ENCODE data around the gene SERHL2.
"Not testable (repeated sequence)": the region's sequence is repeated elsewhere in the genome, so short reads cannot be mapped to it uniquely, and the experiment has no call there.

SERHL2 gene, protein sequence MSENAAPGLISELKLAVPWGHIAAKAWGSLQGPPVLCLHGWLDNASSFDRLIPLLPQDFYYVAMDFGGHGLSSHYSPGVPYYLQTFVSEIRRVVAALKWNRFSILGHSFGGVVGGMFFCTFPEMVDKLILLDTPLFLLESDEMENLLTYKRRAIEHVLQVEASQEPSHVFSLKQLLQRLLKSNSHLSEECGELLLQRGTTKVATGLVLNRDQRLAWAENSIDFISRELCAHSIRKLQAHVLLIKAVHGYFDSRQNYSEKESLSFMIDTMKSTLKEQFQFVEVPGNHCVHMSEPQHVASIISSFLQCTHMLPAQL

DNA sequence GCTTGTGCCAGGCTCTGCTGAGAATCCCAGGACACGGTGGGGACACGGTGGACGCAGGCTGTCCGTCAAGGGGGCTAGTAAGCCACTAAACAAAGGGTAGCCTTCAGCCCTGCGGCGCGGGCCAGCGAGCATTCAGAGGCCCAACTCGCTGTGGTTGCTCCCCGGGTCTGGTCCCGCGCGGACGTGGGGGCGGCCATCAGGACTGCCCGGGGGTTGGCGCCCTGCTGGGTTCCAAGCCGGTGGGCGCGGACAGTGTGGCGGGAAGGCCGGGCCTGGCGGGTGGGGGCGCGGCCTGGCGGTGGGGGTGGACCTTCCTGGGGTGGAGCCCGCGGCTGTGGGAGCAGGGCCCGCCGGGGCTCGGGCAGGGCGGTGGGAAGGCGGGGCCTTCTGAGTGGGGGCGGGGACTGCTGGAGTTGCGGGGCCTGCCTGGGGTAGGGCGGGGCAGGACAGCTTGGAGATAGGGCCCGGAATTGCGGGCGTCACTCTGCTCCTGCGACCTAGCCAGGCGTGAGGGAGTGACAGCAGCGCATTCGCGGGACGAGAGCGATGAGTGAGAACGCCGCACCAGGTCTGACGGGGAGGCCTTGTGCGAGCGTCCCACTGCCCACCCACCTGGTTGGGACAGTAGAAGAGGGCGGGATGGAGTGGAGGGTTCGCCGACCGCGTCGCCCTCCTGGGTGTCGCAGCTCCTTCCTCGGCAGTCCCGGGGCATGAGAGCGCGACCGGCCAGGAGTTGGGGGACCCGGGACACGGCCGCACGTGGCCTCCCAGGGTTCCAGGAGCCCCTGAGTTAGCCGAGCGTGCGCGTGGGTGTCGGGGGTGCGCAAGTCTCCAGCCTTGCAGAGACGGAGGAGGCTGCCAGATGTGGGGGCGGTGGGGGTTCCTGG lies at the start of gene SERHL2:
TSS of gene SERHL2 (plus strand) at position 482 of the 887 bp plus-strand sequence. CDS start at position 547, 65 bp downstream.
- Histone ChIP-seq H3K36me3 (ENCODE audit: control insufficient read depth in 5 of 5, insufficient read depth in 5 of 5, low read length in 5 of 5) (no peaks in the 10 kb centered on the region), H3K27me3 (ENCODE audit: control insufficient read depth in 5 of 5, insufficient read depth in 4 of 5, low read length in 5 of 5) (peaks cover 0 to 7% (median 0%) of the 10 kb centered on the region in 5 donors), H3K27ac (ENCODE audit: low read depth, low read length) (no peak within 1 kb of the TSS), H3K4me1 (ENCODE audit: control insufficient read depth in 5 of 5, insufficient read depth in 5 of 5, low read length in 5 of 5) (peaks cover 0 to 14% (median 10%) of the 10 kb centered on the region in 5 donors), H3K4me3 (ENCODE audit: low read depth in 1 of 5, low read length in 5 of 5) (peak within 1 kb of the TSS; percentile 50 to 82 (median 71)), H3K9ac (ENCODE audit: low read length in 5 of 5) (peak within 1 kb of the TSS in 4 of 5 donors; percentile 52 to 84 (median 62)), H3K9me3 (ENCODE audit: control insufficient read depth in 5 of 5, low read length in 5 of 5) (peaks cover 0 to 3% (median 0%) of the 10 kb centered on the region in 5 donors)

DNA sequence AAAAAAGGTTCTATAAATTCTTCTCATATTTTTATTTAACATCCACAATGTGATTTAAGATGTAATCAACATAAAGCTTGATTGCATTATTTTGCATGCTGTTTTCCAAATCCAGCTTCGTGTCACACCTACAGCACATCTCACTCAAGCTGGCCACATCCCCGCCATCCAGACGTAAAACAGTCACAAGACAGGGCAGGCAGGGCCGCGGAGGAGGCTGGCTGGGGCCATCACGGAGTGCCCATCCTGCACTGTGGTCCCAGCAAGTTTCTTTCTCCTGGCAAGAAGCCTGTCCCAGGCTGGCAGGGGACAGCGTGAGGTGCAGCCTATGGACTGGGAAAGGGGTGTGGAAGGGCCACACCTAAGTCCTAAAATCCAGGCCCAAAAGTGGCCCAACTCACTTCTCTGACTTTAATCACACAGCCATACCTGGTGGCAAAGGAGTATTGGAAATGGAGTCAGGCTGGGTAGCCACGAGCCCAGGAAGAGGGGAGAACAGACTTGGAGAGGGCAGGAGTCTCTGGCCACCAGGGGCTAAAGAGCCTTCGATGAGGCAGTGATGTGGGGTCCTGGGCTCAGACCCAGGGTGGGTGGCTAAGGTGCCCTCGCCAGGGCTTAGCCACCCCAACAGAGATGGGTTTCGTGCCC lies 45.3 kb upstream of the SERHL2 start:
- not testable (repeated sequence) for H3K4me3 ChIP-seq (ENCODE audit: low read depth in 1 of 5, low read length in 5 of 5); H3K27me3 ChIP-seq (ENCODE audit: control insufficient read depth in 5 of 5, insufficient read depth in 4 of 5, low read length in 5 of 5); H3K9me3 ChIP-seq (ENCODE audit: control insufficient read depth in 5 of 5, low read length in 5 of 5); H3K9ac ChIP-seq (ENCODE audit: low read length in 5 of 5); H3K27ac ChIP-seq (ENCODE audit: low read depth, low read length); H3K4me1 ChIP-seq (ENCODE audit: control insufficient read depth in 5 of 5, insufficient read depth in 5 of 5, low read length in 5 of 5)
- H3K36me3 ChIP-seq (ENCODE audit: control insufficient read depth in 5 of 5, insufficient read depth in 5 of 5, low read length in 5 of 5): peaks cover 0 to 16% (median 11%) of the 10 kb centered on the region in 5 donors

DNA sequence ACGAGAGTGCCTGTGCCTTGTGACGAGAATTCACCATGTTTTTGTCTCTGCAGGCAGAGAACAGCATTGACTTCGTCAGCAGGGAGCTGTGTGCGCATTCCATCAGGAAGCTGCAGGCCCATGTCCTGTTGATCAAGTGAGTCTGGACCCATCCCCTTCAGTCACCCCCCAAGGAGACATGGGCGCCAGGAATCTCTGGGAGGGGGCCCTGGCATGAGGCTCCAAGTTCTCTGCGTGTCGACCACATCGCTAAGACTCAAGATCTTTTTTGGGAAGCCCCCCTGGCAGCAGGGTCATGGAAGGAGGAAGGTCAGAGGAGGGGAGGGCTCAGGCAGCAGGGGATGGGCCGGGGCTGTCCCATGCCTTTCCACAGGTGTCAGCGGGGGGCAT lies 44.8 kb upstream of the SERHL2 start:
- H3K27ac ChIP-seq (ENCODE audit: low read depth, low read length); H3K9me3 ChIP-seq (ENCODE audit: control insufficient read depth in 5 of 5, low read length in 5 of 5); H3K9ac ChIP-seq (ENCODE audit: low read length in 5 of 5); H3K4me3 ChIP-seq (ENCODE audit: low read depth in 1 of 5, low read length in 5 of 5); H3K4me1 ChIP-seq (ENCODE audit: control insufficient read depth in 5 of 5, insufficient read depth in 5 of 5, low read length in 5 of 5); H3K27me3 ChIP-seq (ENCODE audit: control insufficient read depth in 5 of 5, insufficient read depth in 4 of 5, low read length in 5 of 5): not testable (repeated sequence)
- H3K36me3 ChIP-seq (ENCODE audit: control insufficient read depth in 5 of 5, insufficient read depth in 5 of 5, low read length in 5 of 5): peaks cover 0 to 21% (median 13%) of the 10 kb centered on the region in 5 donors

DNA sequence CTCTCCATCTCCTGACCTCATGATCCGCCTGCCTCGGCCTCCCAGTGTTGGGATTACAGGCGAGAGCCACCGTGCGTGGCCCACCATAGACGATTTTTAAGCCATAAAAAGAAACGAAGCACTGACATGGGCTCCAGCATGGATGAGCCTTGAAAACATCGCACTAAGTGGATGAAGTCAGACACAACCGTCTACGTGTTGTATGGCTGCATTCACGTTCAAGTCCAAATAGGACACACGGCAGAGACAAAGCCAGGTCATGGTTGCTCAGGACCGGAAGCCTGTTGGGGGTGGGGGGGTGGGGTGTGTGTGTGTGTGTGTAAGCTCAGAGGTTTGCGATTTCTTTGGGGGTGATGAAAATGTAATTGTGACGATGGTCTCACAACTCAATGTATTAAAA lies 44.2 kb upstream of the SERHL2 start:
- Histone ChIP-seq H3K9me3 (ENCODE audit: control insufficient read depth in 5 of 5, low read length in 5 of 5) (no peaks in the 10 kb centered on the region), H3K27me3 (ENCODE audit: control insufficient read depth in 5 of 5, insufficient read depth in 4 of 5, low read length in 5 of 5) (no peaks in the 10 kb centered on the region), H3K4me3 (ENCODE audit: low read depth in 1 of 5, low read length in 5 of 5) (no peak overlapping the region), H3K27ac (ENCODE audit: low read depth, low read length) (no peak overlapping the region), H3K4me1 (ENCODE audit: control insufficient read depth in 5 of 5, insufficient read depth in 5 of 5, low read length in 5 of 5) (peaks cover 0 to 6% (median 0%) of the 10 kb centered on the region in 5 donors), H3K9ac (ENCODE audit: low read length in 5 of 5) (no peak overlapping the region), H3K36me3 (ENCODE audit: control insufficient read depth in 5 of 5, insufficient read depth in 5 of 5, low read length in 5 of 5) (peaks cover 0 to 27% (median 15%) of the 10 kb centered on the region in 5 donors)

DNA sequence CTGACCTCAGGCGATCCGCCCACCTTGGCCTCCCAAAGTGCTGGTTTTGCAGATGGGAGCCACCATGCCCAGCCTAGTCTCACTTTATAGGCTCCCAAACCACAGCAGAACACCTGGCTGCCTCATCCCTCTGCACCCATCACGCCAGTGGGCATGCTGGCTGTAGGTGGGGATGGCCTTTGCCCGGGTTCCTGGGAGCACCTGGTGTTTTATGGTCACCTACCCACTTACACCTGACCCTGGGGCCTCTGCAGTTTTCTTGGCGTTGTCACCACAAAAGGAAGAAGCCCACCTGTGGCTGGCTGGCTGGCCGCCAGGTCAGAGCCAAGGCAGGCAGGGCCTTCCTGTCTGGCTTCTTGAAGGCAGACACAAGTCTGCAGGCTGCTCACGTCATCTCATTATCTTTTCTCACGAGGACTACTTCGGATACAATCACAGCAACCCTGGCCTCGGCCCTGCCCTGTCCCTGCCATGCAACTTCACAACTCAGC lies 42.3 kb upstream of the SERHL2 start:
- Histone ChIP-seq H3K9ac (ENCODE audit: low read length in 5 of 5) (no peak overlapping the region), H3K27ac (ENCODE audit: low read depth, low read length) (no peak overlapping the region), H3K4me3 (ENCODE audit: low read depth in 1 of 5, low read length in 5 of 5) (no peak overlapping the region), H3K36me3 (ENCODE audit: control insufficient read depth in 5 of 5, insufficient read depth in 5 of 5, low read length in 5 of 5) (peaks cover 0 to 41% (median 25%) of the 10 kb centered on the region in 5 donors), H3K9me3 (ENCODE audit: control insufficient read depth in 5 of 5, low read length in 5 of 5) (no peaks in the 10 kb centered on the region), H3K4me1 (ENCODE audit: control insufficient read depth in 5 of 5, insufficient read depth in 5 of 5, low read length in 5 of 5) (peaks cover 0 to 6% (median 0%) of the 10 kb centered on the region in 5 donors), H3K27me3 (ENCODE audit: control insufficient read depth in 5 of 5, insufficient read depth in 4 of 5, low read length in 5 of 5) (no peaks in the 10 kb centered on the region)

DNA sequence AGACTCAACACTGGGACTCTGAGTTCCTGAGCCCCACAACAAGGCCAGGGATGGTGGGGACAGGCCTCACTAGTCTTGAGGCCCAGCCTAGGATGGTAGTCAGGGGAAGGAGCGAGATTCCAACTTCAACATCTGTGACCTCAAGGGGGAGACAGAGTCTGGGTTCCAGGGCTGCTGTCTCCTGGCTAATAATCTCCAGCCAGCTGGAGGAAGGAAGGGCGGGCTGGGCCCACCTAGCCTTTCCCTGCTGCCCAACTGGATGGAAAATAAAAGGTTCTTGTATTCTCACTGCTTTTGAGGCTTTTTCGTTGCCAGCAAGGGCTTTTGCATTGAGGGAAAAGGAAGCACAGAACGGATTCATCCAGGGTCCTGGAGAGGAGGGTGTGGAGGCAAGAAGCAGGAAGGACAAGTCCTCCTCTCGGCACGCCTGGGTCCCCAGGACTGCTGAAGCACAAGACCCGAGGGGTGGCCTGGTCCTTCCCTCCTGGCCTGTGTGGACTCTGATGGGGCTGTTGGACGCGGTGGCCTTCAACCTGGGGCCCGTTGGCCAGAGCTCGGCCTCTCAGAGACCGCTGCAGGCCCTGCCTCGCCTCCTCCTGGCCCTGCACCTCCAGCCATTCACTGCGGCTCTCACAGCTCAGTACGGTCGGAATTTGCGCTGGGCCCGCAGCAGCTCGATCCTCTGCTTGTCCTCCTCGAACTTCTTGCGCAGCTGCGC lies 41.3 kb upstream of the SERHL2 start:
- peaks cover 0 to 47% (median 28%) of the 10 kb centered on the region in 5 donors for H3K36me3 ChIP-seq (ENCODE audit: control insufficient read depth in 5 of 5, insufficient read depth in 5 of 5, low read length in 5 of 5)
- H3K4me1 ChIP-seq (ENCODE audit: control insufficient read depth in 5 of 5, insufficient read depth in 5 of 5, low read length in 5 of 5); H3K4me3 ChIP-seq (ENCODE audit: low read depth in 1 of 5, low read length in 5 of 5); H3K27ac ChIP-seq (ENCODE audit: low read depth, low read length); H3K9ac ChIP-seq (ENCODE audit: low read length in 5 of 5); H3K9me3 ChIP-seq (ENCODE audit: control insufficient read depth in 5 of 5, low read length in 5 of 5); H3K27me3 ChIP-seq (ENCODE audit: control insufficient read depth in 5 of 5, insufficient read depth in 4 of 5, low read length in 5 of 5): not testable (repeated sequence)

DNA sequence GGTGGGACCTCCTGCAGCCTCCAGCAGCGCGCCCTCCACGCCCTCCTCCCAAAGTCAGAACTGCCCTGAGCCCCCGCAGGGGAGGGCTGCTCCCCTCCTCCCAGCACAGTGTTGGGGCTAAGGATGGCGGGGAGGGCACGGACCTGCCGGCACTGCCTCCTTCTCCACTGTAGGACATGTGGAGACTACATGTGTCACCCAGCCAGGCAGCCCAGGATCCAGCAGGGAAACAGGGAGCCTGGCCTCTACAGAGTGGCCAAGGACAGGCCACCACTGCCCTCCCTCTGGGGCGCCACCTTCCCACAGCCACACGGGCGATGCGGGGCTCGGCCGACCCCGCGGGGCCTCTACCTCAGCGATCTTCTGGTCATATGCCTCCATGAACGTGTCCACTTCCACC lies 39.4 kb upstream of the SERHL2 start:
- H3K4me3 ChIP-seq (ENCODE audit: low read depth in 1 of 5, low read length in 5 of 5); H3K27me3 ChIP-seq (ENCODE audit: control insufficient read depth in 5 of 5, insufficient read depth in 4 of 5, low read length in 5 of 5); H3K27ac ChIP-seq (ENCODE audit: low read depth, low read length); H3K9me3 ChIP-seq (ENCODE audit: control insufficient read depth in 5 of 5, low read length in 5 of 5); H3K9ac ChIP-seq (ENCODE audit: low read length in 5 of 5): not testable (repeated sequence)
- Histone ChIP-seq H3K36me3 (ENCODE audit: control insufficient read depth in 5 of 5, insufficient read depth in 5 of 5, low read length in 5 of 5) (peaks cover 0 to 49% (median 28%) of the 10 kb centered on the region in 5 donors), H3K4me1 (ENCODE audit: control insufficient read depth in 5 of 5, insufficient read depth in 5 of 5, low read length in 5 of 5) (peaks cover 0 to 11% (median 6%) of the 10 kb centered on the region in 5 donors)

DNA sequence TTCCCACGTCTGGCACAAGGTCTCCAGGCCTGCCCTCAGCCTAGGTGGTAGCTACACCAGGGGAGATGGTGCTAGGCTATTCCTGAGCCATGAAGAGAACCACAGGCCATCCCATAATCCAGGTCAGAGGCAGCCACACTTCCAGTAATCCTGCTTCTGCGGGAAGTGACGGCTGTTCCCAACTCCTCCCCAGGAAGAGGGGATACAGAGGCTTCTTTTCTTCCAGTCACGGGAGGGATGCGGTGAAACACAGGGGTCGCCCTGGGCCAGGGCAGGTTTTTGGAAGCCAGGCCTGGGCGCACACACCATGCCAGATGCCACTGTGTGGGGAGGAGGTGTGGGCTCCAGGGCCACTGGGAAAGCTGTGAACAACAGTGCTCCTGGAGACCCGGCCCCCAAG lies 38.5 kb upstream of the SERHL2 start:
- H3K36me3 ChIP-seq (ENCODE audit: control insufficient read depth in 5 of 5, insufficient read depth in 5 of 5, low read length in 5 of 5): peaks cover 0 to 49% (median 28%) of the 10 kb centered on the region in 5 donors
- not testable (repeated sequence) for H3K4me3 ChIP-seq (ENCODE audit: low read depth in 1 of 5, low read length in 5 of 5)

DNA sequence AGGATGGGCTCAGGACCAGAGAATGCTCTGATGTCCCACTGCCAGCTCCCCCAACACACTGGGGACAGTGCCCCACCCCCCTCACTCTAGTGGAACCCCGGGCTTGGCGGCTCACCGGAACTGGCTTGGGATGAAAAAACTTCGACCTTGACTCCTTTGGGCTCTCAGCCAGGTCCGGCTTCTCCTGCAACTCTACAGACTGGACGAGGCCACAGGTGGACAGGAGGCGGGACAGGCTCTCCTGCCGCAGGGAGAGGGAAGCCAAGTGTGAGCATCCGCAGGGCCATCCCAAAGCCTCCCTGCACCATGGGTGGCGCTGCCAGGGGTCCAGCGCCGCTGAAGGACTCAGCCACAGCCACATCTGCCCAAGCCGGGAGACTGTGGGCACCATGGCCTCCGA lies 37.9 kb upstream of the SERHL2 start:
- Histone ChIP-seq H3K4me1 (ENCODE audit: control insufficient read depth in 5 of 5, insufficient read depth in 5 of 5, low read length in 5 of 5) (peaks cover 2 to 17% (median 10%) of the 10 kb centered on the region in 5 donors), H3K27ac (ENCODE audit: low read depth, low read length) (no peak overlapping the region), H3K4me3 (ENCODE audit: low read depth in 1 of 5, low read length in 5 of 5) (no peak overlapping the region), H3K9me3 (ENCODE audit: control insufficient read depth in 5 of 5, low read length in 5 of 5) (no peaks in the 10 kb centered on the region), H3K27me3 (ENCODE audit: control insufficient read depth in 5 of 5, insufficient read depth in 4 of 5, low read length in 5 of 5) (no peaks in the 10 kb centered on the region), H3K36me3 (ENCODE audit: control insufficient read depth in 5 of 5, insufficient read depth in 5 of 5, low read length in 5 of 5) (peaks cover 0 to 49% (median 28%) of the 10 kb centered on the region in 5 donors), H3K9ac (ENCODE audit: low read length in 5 of 5) (no peak overlapping the region)

More for the DNA sequence above, 38.5 kb upstream of the SERHL2 start:
- H3K4me1 ChIP-seq (ENCODE audit: control insufficient read depth in 5 of 5, insufficient read depth in 5 of 5, low read length in 5 of 5): peaks cover 2 to 16% (median 10%) of the 10 kb centered on the region in 5 donors
- H3K27ac ChIP-seq (ENCODE audit: low read depth, low read length); H3K9me3 ChIP-seq (ENCODE audit: control insufficient read depth in 5 of 5, low read length in 5 of 5); H3K9ac ChIP-seq (ENCODE audit: low read length in 5 of 5); H3K27me3 ChIP-seq (ENCODE audit: control insufficient read depth in 5 of 5, insufficient read depth in 4 of 5, low read length in 5 of 5): not testable (repeated sequence)

Measured in subcutaneous abdominal adipose tissue (tissue), 5 donors.